GM13977 (cell line): ENCODE measurements around the gene HTR6.

ENCODE experiments used
- DNase-seq: peaks from one replicate; pipeline ENCODE4 v3.0.0; 2012; ENCODE audit warnings: low spot score
- CTCF ChIP-seq: IDR thresholded peaks from 2 replicates; pipeline ENCODE4 v1.5.1; 2012; ENCODE audit warnings: mild to moderate bottlenecking, control low read depth; ENCODE audit not compliant: insufficient read depth; ENCODE audit errors: extremely low read depth, missing control alignments
- in situ Hi-C: fragments of 300-500 bp; cut with MboI; formaldehyde crosslinking; loops from one replicate; pipeline ENCODE4 v1.12.0; 2022; ENCODE audit warnings: low sequenced_read_pairs, low pct_unique_long_range_greater_than_20kb, mixed read lengths, inconsistent platforms; ENCODE audit not compliant: unreplicated experiment

Gene HTR6

GRCh38 chr1:19684677-19685076 is 20.0 kb downstream of the HTR6 start:
- no peak for TF ChIP-seq CTCF
- DNase-seq = no peak
- in situ Hi-C loops = no loop called here

GRCh38 chr1:19685994-19686393 is 21.3 kb downstream of the HTR6 start:
- TF ChIP-seq CTCF = no peak
- no peak for DNase-seq
- in situ Hi-C loops = no loop called here

GRCh38 chr1:19687414-19687813 is 22.7 kb downstream of the HTR6 start:
- in situ Hi-C loops = no loop called here
- no peak for TF ChIP-seq CTCF
- DNase-seq = no peak

GRCh38 chr1:19688041-19688842 is 23.6 kb downstream of the HTR6 start:
- no peak for TF ChIP-seq CTCF
- in situ Hi-C loops = no loop called here
- DNase-seq = no peak

- DNase-seq = no peak
- TF ChIP-seq CTCF = no peak
- in situ Hi-C loops = no loop called here
These were observed 24.5 kb downstream of the HTR6 start for GRCh38 chr1:19689085-19689757.

- no peak for TF ChIP-seq CTCF
- in situ Hi-C loops = no loop called here
- DNase-seq = no peak
These were observed 25.2 kb downstream of the HTR6 start for GRCh38 chr1:19689856-19690255.
